HepG2 (cell line): ENCODE data around the gene THOP1. TPM values are rescaled to one million over a fixed set of nuclear protein-coding genes. Genes with fewer than 3 reads are reported as not detected.
A peak's percentile ranks its signal among the peaks of the same experiment; 100 is the strongest.

Experiments used
- CC2D1A ChIP-seq: sonication (generic); formaldehyde crosslinking; IDR thresholded peaks from 2 replicates; pipeline ENCODE4 v1.8.1; 2023; ENCODE audit warnings: mild to moderate bottlenecking, missing genetic modification reagents
- DZIP1 ChIP-seq: sonication (generic); formaldehyde crosslinking; IDR thresholded peaks from 2 replicates; pipeline ENCODE4 v1.5.0; 2020; ENCODE audit warnings: mild to moderate bottlenecking, missing genetic modification reagents
- EP300 ChIP-seq, 3 experiments: sonication (generic) in 1 of 3; formaldehyde crosslinking in 1 of 3; IDR thresholded peaks; 2 replicates each; pipeline versions ENCODE4 v1.5.1 to v1.6.1; 2011 to 2020; ENCODE audit warnings: low read depth in 2 of 3, low read length in 2 of 3, borderline replicate concordance in 1 of 3, improper control_type of control experiment in 1 of 3, mild to moderate bottlenecking in 1 of 3, missing genetic modification reagents in 1 of 3, moderate library complexity in 1 of 3
- HMGA1 ChIP-seq: sonication (generic); formaldehyde crosslinking; conservative IDR thresholded peaks from 2 replicates; pipeline ENCODE4 v1.4.0; 2020; ENCODE audit warnings: missing genetic modification reagents
- HOXA5 ChIP-seq: sonication (generic); formaldehyde crosslinking; IDR thresholded peaks from 2 replicates; pipeline ENCODE4 v1.4.0; 2020; ENCODE audit warnings: missing genetic modification reagents
- IRX3 ChIP-seq: sonication (generic); formaldehyde crosslinking; IDR thresholded peaks from 2 replicates; pipeline ENCODE4 v1.8.1; 2023; ENCODE audit warnings: mild to moderate bottlenecking, low read depth, missing genetic modification reagents, borderline replicate concordance
- MTF1 ChIP-seq: sonication (generic); formaldehyde crosslinking; IDR thresholded peaks from 2 replicates; pipeline ENCODE4 v1.5.0; 2020; ENCODE audit warnings: missing genetic modification reagents
- MXD4 ChIP-seq: IDR thresholded peaks from 2 replicates; pipeline ENCODE4 v1.6.1; 2016; ENCODE audit warnings: mild to moderate bottlenecking, missing biosample characterization, missing genetic modification reagents
- PATZ1 ChIP-seq: sonication (generic); formaldehyde crosslinking; IDR thresholded peaks from 2 replicates; pipeline ENCODE4 v1.4.0; 2020; ENCODE audit warnings: missing genetic modification reagents
- RXRA ChIP-seq: sonication (generic); formaldehyde crosslinking; IDR thresholded peaks from 2 replicates; pipeline ENCODE4 v1.5.1; 2020; ENCODE audit warnings: missing genetic modification reagents
- SKI ChIP-seq: fragments of 450-650 bp; IDR thresholded peaks from one replicate; pipeline ENCODE4 v1.6.1; 2018; ENCODE audit warnings: mild to moderate bottlenecking; ENCODE audit not compliant: partially characterized antibody
- SP2 ChIP-seq: sonication (generic); formaldehyde crosslinking; IDR thresholded peaks from 2 replicates; pipeline ENCODE4 v1.5.1; 2020; ENCODE audit warnings: mild to moderate bottlenecking, missing genetic modification reagents
- STAT5B ChIP-seq: sonication (generic); formaldehyde crosslinking; IDR thresholded peaks from 2 replicates; pipeline ENCODE4 v1.4.0; 2020; ENCODE audit warnings: missing genetic modification reagents
- TGIF2 ChIP-seq: IDR thresholded peaks from 2 replicates; pipeline ENCODE4 v1.6.1; 2016; ENCODE audit warnings: control low read depth, missing compliant biosample characterization
- TRIM22 ChIP-seq: fragments of 450-650 bp; IDR thresholded peaks from 2 replicates; pipeline ENCODE4 v1.6.1; 2017
- ZBED4 ChIP-seq: sonication (generic); formaldehyde crosslinking; IDR thresholded peaks from 2 replicates; pipeline ENCODE4 v1.4.0; 2020; ENCODE audit warnings: missing genetic modification reagents, borderline replicate concordance
- ZBTB14 ChIP-seq: sonication (generic); formaldehyde crosslinking; IDR thresholded peaks from 2 replicates; pipeline ENCODE4 v1.4.0; 2020; ENCODE audit warnings: missing genetic modification reagents
- ZMYM3 ChIP-seq: sonication (generic); formaldehyde crosslinking; IDR thresholded peaks from 2 replicates; pipeline ENCODE4 v1.5.1; 2020; ENCODE audit warnings: mild to moderate bottlenecking, missing genetic modification reagents
- polyA plus RNA-seq, 8 experiments: library from polyadenylated mRNA; depleted of rRNA in 3 of 8; stranded (reverse) in 7 of 8; unstranded in 1 of 8; fragments of >200 nt; fragmentation: Illumina TruSeq in 4 of 8; extraction: Trizol in 4 of 8; gene quantifications; 2 replicates each; pipeline versions ENCODE4 v1.2.1 to v1.2.3, GENCODE V29; 2011 to 2016; ENCODE audit warnings: low read depth in 4 of 8, missing spikeins in 1 of 8, mixed read lengths in 1 of 8; ENCODE audit not compliant: insufficient read depth in 1 of 8
- total RNA-seq, 5 experiments: library from RNA; depleted of rRNA; stranded (reverse); fragments of >200 nt; fragmentation: Illumina TruSeq; extraction: Trizol; gene quantifications; 2 replicates each; pipeline ENCODE4 v1.2.3, GENCODE V29; 2016; ENCODE audit warnings: low read depth in 1 of 5

Gene THOP1
- total and polyA plus RNA-seq, 2 of the 13 experiments (the other 11 are each of a cell fraction or from before 2014, with no cell fraction given): 74.4 to 116 TPM

- TF ChIP-seq PATZ1 (CRISPR knock-in tag) (peak; percentile 51), SKI (peak; percentile 73), CC2D1A (CRISPR knock-in tag) (no peak), EP300 (IDR thresholded peaks at IDR 0.05; ENCODE audit: low read depth in 2 of 2, low read length in 2 of 2) (peak in 1 of 2 experiments; percentile 38; a peak in 1 of 4 replicates), EP300 (CRISPR knock-in tag; IDR thresholded peaks at IDR 0.05; ENCODE audit: borderline replicate concordance) (no peak), HOXA5 (CRISPR knock-in tag) (peak; percentile 84; the same call in 1 of the 2 replicates), TRIM22 (no peak), STAT5B (no peak), ZMYM3 (CRISPR knock-in tag) (peak; percentile 17; the same call in 1 of the 2 replicates), TGIF2 (peak; percentile 80), MXD4 (CRISPR knock-in tag) (peak; percentile 56; the same call in 1 of the 2 replicates), ZBTB14 (CRISPR knock-in tag) (peak; percentile 62; the same call in 1 of the 2 replicates), SP2 (CRISPR knock-in tag) (peak; percentile 58), MTF1 (no peak), DZIP1 (CRISPR knock-in tag) (no peak), HMGA1 (CRISPR knock-in tag) (no peak), IRX3 (CRISPR knock-in tag) (no peak), RXRA (CRISPR knock-in tag) (peak; percentile 56), ZBED4 (CRISPR knock-in tag) (0 out of 2 replicates have a peak, but pooled peaks have one; percentile 34)
These were observed 34.3 kb downstream of the THOP1 start, which contains the start of gene ZNF554 (continued) for GRCh38 chr19:2819540-2820111.
